HG03139 (cell line): ENCODE data around the gene PRKCE.

Experiments
- ATAC-seq: cut with Tn5 transposase; IDR thresholded peaks from one replicate; pipeline ENCODE4 v1.9.1; 2021; ENCODE audit not compliant: unreplicated experiment

The PRKCE gene

GRCh38 chr2:45951025-45951727, 299.7 kb downstream of the PRKCE start:
- no peak for ATAC-seq

GRCh38 chr2:45952591-45952990, 301.1 kb downstream of the PRKCE start:
- ATAC-seq, result no peak

GRCh38 chr2:45953376-45954027, 302.0 kb downstream of the PRKCE start:
- no peak for ATAC-seq

GRCh38 chr2:45954233-45954850, 302.9 kb downstream of the PRKCE start:
- ATAC-seq, result no peak

GRCh38 chr2:45957533-45958227, 306.2 kb downstream of the PRKCE start:
- ATAC-seq, result no peak

- ATAC-seq, result no peak
Measured at GRCh38 chr2:45960057-45960863, 308.8 kb downstream of the PRKCE start.

- ATAC-seq, result no peak
Measured at GRCh38 chr2:45962177-45962921, 310.9 kb downstream of the PRKCE start.

- no peak for ATAC-seq
Measured at GRCh38 chr2:45963816-45964215, 312.3 kb downstream of the PRKCE start.

- no peak for ATAC-seq
Measured at GRCh38 chr2:45964223-45964841, 312.9 kb downstream of the PRKCE start.

- no peak for ATAC-seq
Measured at GRCh38 chr2:45964906-45965305, 313.4 kb downstream of the PRKCE start.

GRCh38 chr2:45965871-45966498, 314.5 kb downstream of the PRKCE start:
- ATAC-seq, result no peak

- no peak for ATAC-seq
Measured at GRCh38 chr2:45968946-45969584, 317.6 kb downstream of the PRKCE start.

GRCh38 chr2:45973426-45973825, 322.0 kb downstream of the PRKCE start:
- no peak for ATAC-seq

GRCh38 chr2:45974056-45974455, 322.6 kb downstream of the PRKCE start:
- no peak for ATAC-seq

GRCh38 chr2:45974762-45975408, 323.4 kb downstream of the PRKCE start:
- no peak for ATAC-seq

- ATAC-seq, result no peak
Measured at GRCh38 chr2:45975752-45976517, 324.5 kb downstream of the PRKCE start.

GRCh38 chr2:45978302-45978859, 326.9 kb downstream of the PRKCE start:
- ATAC-seq, result no peak
